Cerebellar nuclear complex (tissue), 1 donor: ENCODE results near the gene CKAP4.

Experiments used
- DNase-seq, 2 experiments: peaks; one replicate each; lab custom pipeline; 2025; lab: John Stamatoyannopoulos, UW

Gene CKAP4

DNA sequence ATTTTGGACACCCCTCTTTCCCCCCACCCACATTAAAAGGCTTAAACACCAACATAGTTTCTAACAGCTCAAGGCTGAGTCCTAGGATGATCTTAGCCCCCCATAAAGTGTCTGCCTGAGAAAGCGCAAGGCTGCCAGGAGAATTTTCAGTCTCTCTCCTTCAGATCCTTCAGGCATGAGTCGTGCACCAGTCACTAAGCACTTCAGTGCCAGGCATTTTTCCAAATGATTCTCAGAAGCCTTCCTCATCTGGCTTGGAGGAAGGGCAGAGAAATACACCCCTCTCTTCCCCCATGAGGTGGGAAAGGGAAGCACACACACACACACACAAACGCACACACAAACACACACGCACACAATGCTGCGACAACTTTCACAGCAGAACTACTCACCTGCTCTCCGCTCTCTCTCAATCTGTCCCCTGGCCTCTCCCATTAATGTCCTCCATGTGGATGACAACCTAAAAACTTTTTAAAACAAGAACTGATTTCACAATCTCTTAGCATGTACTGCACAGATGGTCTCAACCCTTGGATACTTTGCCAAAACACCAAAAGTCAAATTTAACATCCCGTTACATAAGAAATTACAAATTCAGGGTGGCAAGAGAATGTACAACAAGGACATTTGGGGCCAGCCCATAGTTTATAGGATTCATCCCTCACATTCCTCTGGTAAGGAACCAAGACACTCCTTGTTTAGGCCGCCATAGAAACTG, 49.8 kb downstream of the CKAP4 start:
- no peak for DNase-seq

DNA sequence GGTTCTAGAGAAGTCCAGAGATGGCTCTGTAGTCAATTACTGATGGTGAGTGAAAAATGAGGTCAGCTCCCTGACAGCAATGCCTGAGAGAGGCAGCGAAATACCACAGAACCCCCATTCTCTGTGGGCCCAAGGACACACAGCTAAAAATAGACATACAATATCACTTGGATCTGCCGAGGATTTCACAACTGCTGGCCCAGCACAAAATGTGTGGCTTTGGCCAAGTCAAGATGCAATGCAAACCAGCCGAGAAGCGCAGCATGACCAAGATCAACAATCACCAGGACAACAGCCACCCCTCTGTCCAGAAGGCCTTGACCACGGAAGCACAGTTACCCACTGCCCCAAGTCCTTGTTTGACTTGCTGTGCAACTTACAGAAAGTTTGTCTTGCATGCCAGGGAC, 52.2 kb downstream of the CKAP4 start:
- no peak for DNase-seq

DNA sequence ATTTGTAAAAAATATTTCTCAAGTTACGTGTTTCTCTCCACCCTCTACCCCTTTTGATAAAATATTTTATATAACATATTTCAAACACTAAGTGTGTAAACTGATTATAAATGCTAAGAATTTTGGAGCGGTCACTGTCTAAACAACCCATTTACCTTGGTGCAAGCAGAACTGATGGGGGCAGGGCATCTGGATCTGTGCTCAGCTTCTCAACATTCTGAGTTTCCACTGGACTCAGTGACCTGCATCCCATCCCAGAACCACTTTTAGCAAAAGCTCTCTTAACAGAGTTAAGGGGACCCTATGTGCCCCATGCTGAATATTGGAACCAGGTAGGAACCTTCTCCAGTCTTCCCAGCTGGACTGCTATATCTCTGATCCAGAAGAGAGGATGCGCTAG, 53.5 kb downstream of the CKAP4 start:
- DNase-seq: no peak

DNA sequence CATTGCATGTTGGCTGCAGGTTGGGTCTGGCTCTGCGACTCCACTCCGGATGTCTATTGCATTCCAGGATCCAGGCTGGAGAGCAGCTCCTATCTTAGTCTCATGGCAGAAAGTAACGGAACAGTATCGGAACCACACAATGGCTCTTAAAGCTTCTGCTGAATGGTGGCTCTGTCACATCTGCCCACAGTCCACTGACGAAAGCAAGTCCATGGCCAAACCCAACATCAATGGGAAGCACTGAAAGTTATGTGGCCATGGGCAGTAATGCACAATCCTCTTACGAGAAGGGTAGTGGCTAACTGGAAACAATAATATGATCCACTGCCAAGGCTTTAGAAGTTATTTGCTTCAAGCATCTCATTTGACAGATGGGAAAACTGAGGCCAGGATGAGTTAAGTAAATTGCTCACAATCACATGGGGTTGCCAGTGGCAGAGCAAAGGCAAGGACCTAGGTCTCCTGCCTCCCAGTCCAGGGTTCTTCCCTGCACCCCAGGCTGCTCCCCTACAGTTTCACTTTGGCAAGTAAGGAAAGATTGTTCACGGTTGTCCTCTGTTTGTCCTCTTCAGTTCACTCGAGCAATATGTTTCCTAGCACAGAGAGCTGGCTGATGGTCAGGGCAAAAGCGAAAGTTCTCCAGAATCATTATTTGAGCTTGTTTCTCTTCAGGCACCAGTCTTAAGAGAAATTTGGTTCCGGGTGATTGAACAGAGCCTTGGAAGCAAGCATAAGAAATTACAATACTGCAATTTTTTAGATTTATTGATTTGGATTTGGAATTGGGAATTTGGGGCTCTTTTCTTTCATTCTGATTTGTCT, 54.2 kb downstream of the CKAP4 start:
- no peak for DNase-seq

DNA sequence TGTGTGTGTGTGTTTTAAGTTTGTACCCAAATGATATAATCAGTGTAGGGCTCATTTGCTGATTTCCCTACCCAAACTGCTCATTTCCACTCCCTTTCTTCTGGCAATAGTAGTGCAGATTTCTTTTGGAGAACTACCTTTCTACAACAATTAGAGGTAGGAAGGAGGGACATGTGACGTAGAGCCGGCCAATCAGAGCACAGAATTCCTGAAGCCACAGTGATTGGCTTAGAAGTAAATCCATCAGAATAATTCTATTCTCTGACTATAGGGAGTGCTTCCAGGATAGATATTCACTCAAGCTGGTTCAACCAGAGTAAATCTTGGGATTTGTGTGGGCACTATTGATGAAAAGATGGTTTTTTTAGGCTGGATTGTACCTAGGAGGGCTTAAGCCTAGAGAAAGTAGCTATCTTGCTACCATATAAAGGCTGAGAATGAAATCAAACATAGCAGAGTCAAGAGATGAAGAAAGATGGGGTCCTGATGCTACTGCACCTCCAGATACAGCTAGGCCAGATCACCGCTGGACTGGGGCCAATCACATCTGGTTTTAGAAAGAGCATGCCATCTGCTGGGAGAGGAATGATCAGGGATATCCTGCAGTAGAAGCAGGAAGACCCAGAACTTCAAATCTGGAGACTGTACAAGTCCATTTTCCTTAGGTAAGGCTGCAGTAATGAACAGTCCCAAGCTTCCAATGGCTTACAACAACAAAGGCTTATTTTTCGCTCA, 55.0 kb downstream of the CKAP4 start:
- DNase-seq: no peak

DNA sequence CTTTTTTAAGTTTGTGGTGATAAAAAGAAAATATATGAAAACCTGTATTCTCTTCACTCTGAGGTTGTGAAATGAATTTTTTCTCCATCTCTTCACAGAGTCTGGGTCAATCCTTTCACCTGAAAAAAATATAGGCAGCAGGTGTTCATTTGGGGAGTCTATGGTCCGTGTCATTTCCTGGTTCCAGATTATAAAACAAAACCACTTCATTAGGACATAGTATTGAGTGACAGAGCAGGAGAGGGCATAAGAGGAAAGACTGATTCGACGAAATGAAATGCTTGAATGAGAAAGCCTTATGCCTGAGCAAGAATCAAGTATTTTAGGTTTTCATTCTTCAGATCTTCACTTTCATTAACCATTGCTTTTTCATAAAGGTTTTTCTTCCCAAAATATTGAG, 57.2 kb downstream of the CKAP4 start:
- DNase-seq: no peak

DNA sequence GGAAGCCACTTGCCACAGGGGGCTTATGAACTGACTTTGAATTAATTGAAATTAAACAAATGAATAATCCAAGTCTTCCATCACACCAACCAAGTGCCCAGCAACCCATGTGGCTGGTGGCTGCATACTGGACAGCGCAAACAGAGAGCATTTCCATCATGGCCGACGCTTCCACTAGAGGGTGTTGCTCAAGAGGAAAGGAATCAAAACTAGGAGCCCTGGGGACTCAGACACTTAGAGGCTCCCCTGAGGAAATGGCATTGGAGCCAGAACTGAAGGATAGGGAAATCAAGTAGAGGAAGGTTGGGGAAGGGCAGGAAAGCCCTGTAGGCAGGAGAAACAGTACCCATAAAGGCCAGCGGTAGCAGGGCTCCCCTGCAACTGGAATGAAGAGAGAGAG, 58.5 kb downstream of the CKAP4 start:
- no peak for DNase-seq

DNA sequence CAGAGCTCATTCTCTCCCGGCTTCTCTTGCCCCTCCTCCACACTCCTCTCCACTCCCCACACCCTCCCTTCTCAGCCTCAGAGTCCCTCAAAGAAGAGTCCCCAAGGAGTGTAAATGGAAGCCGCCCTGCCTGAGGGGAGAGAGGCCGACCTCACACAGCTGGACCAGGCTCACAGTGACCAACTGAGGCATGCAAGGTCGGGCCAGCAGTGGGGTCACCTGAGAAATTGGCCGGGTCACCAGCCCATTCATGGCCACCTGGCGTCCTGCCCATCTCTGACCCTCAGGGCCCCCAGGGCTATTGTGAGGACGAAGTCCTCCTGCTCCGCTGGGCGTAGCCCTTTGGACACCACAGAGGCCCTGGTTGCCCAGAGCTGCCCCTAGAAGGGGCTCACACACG, 59.6 kb downstream of the CKAP4 start:
- DNase-seq: no peak
